ENCODE measurements around the gene MAPKAPK2.
A peak's percentile ranks its signal among the peaks of the same experiment; 100 is the strongest.

GRCh38 chr1:206635080-206635977 lies 49.4 kb upstream of the MAPKAPK2 start, which contains the start of gene DYRK3:
- TF ChIP-seq, protein P1, sequence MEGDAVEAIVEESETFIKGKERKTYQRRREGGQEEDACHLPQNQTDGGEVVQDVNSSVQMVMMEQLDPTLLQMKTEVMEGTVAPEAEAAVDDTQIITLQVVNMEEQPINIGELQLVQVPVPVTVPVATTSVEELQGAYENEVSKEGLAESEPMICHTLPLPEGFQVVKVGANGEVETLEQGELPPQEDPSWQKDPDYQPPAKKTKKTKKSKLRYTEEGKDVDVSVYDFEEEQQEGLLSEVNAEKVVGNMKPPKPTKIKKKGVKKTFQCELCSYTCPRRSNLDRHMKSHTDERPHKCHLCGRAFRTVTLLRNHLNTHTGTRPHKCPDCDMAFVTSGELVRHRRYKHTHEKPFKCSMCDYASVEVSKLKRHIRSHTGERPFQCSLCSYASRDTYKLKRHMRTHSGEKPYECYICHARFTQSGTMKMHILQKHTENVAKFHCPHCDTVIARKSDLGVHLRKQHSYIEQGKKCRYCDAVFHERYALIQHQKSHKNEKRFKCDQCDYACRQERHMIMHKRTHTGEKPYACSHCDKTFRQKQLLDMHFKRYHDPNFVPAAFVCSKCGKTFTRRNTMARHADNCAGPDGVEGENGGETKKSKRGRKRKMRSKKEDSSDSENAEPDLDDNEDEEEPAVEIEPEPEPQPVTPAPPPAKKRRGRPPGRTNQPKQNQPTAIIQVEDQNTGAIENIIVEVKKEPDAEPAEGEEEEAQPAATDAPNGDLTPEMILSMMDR (IDR thresholded peaks at IDR 0.05), result peak in 5 of 6 experiments; percentile 16 to 32 (median 31)
- TF ChIP-seq POLR2A (IDR thresholded peaks at IDR 0.05) (peak in 3 of 4 donors; percentile 78 to 95 (median 80)), EP300 (IDR thresholded peaks at IDR 0.05) (peak in 1 of 4 donors; percentile 55)

Measured in upper lobe of left lung (tissue), 4 donors.